Posterior cingulate gyrus (tissue), 11 donors: ENCODE measurements around the gene SAA1.

Source experiments
- DNase-seq, 10 donors: peaks; one replicate each; pipeline versions ENCODE4 v3.0.0 to v3.0.0-alpha.2; 2020 to 2021; ENCODE audit warnings: mixed read lengths in 3 of 10
- intact Hi-C: fragments of 100-400 bp; cut with DNase I; formaldehyde crosslinking; loops from one replicate; pipeline ENCODE4 v1.15.1; 2023

The SAA1 gene

GRCh38 chr11:18307461-18308139, 41.5 kb downstream of the SAA1 start:
- intact Hi-C loops: no loop called here
- no peak for DNase-seq

GRCh38 chr11:18308242-18308641, 42.2 kb downstream of the SAA1 start:
- intact Hi-C loops: no loop called here
- no peak for DNase-seq

- intact Hi-C loops: no loop called here
- DNase-seq: no peak
Observed at GRCh38 chr11:18309691-18310090, 43.6 kb downstream of the SAA1 start.

GRCh38 chr11:18310800-18311340, 44.8 kb downstream of the SAA1 start:
- DNase-seq: no peak
- intact Hi-C loops: no loop called here

- no peak for DNase-seq
- intact Hi-C loops: no loop called here
Observed at GRCh38 chr11:18312012-18312411, 45.9 kb downstream of the SAA1 start.

GRCh38 chr11:18312663-18313420, 46.8 kb downstream of the SAA1 start:
- DNase-seq: no peak
- intact Hi-C loops: no loop called here

- DNase-seq: no peak
- intact Hi-C loops: no loop called here
Observed at GRCh38 chr11:18313965-18314763, 48.1 kb downstream of the SAA1 start.

- intact Hi-C loops: no loop called here
- no peak for DNase-seq
Observed at GRCh38 chr11:18314784-18315523, 48.9 kb downstream of the SAA1 start.

- no peak for DNase-seq
- intact Hi-C loops: no loop called here
Observed at GRCh38 chr11:18315893-18316292, 49.8 kb downstream of the SAA1 start.

GRCh38 chr11:18317551-18317950, 51.5 kb downstream of the SAA1 start:
- intact Hi-C loops: no loop called here
- DNase-seq: no peak
